HepG2 (cell line): Measurements from ENCODE around the gene GLRX5. TPM values are rescaled to one million over a fixed set of nuclear protein-coding genes. Genes with fewer than 3 reads are reported as not detected.

ENCODE experiments used
- ARNT2 ChIP-seq: sonication (generic); formaldehyde crosslinking; IDR thresholded peaks from 2 replicates; pipeline ENCODE4 v1.8.0; 2022; ENCODE audit warnings: mild to moderate bottlenecking, low read depth, missing genetic modification reagents, moderate library complexity
- CBX5 ChIP-seq: sonication (generic); formaldehyde crosslinking; IDR thresholded peaks from 2 replicates; pipeline ENCODE4 v1.4.0; 2020; ENCODE audit warnings: missing genetic modification reagents, borderline replicate concordance
- CCAR2 ChIP-seq: fragments of 200-400 bp; formaldehyde crosslinking; optimal IDR thresholded peaks from 2 replicates; pipeline ENCODE3; 2018; ENCODE audit warnings: low read depth, mild to moderate bottlenecking, low read length, moderate library complexity
- FOXA1 ChIP-seq, 2 experiments: fragments of 450-650 bp in 1 of 2; sonication (generic) in 1 of 2; formaldehyde crosslinking in 1 of 2; IDR thresholded peaks; 2 replicates each; pipeline versions ENCODE4 v1.4.0 to v1.6.1; 2016 to 2020; ENCODE audit warnings: missing genetic modification reagents in 1 of 2
- FOXJ3 ChIP-seq: sonication (generic); formaldehyde crosslinking; IDR thresholded peaks from 2 replicates; pipeline ENCODE4 v1.4.0; 2020; ENCODE audit warnings: missing genetic modification reagents, mild to moderate bottlenecking, borderline replicate concordance
- GABPB1 ChIP-seq: IDR thresholded peaks from 2 replicates; pipeline ENCODE4 v1.6.1; 2016; ENCODE audit warnings: mild to moderate bottlenecking, missing genetic modification reagents, moderate library complexity, missing compliant biosample characterization
- KLF6 ChIP-seq: IDR thresholded peaks from 2 replicates; pipeline ENCODE4 v1.8.0; 2016; ENCODE audit warnings: missing biosample characterization, missing genetic modification reagents
- ZBTB7B ChIP-seq: sonication (generic); formaldehyde crosslinking; IDR thresholded peaks from 2 replicates; pipeline ENCODE4 v1.4.0; 2020; ENCODE audit warnings: missing genetic modification reagents
- ZNF772 ChIP-seq: sonication (generic); formaldehyde crosslinking; IDR thresholded peaks from 2 replicates; pipeline ENCODE4 v1.5.0; 2020; ENCODE audit warnings: mild to moderate bottlenecking, missing genetic modification reagents
- polyA plus RNA-seq, 8 experiments: library from polyadenylated mRNA; depleted of rRNA in 3 of 8; stranded (reverse) in 7 of 8; unstranded in 1 of 8; fragments of >200 nt; fragmentation: Illumina TruSeq in 4 of 8; extraction: Trizol in 4 of 8; gene quantifications; 2 replicates each; pipeline versions ENCODE4 v1.2.1 to v1.2.3, GENCODE V29; 2011 to 2016; ENCODE audit warnings: low read depth in 4 of 8, missing spikeins in 1 of 8, mixed read lengths in 1 of 8; ENCODE audit not compliant: insufficient read depth in 1 of 8
- total RNA-seq, 5 experiments: library from RNA; depleted of rRNA; stranded (reverse); fragments of >200 nt; fragmentation: Illumina TruSeq; extraction: Trizol; gene quantifications; 2 replicates each; pipeline ENCODE4 v1.2.3, GENCODE V29; 2016; ENCODE audit warnings: low read depth in 1 of 5
- TF ChIP-seq, protein P1 (sequence below): sonication (generic); formaldehyde crosslinking; IDR thresholded peaks from 2 replicates; pipeline ENCODE4 v1.5.0; 2020; ENCODE audit warnings: missing genetic modification reagents
- TF ChIP-seq, protein P2 (sequence below): sonication (generic); formaldehyde crosslinking; IDR thresholded peaks from 2 replicates; pipeline ENCODE4 v1.4.0; 2020; ENCODE audit warnings: missing genetic modification reagents
- TF ChIP-seq, protein P3 (sequence below): IDR thresholded peaks from 2 replicates; pipeline ENCODE4 v1.6.1; 2016
- TF ChIP-seq, protein P4 (sequence below): sonication (generic); formaldehyde crosslinking; IDR thresholded peaks from 2 replicates; pipeline ENCODE4 v1.4.0; 2020; ENCODE audit warnings: missing genetic modification reagents
- TF ChIP-seq, protein P5 (sequence below): sonication (generic); formaldehyde crosslinking; IDR thresholded peaks from 2 replicates; pipeline ENCODE4 v1.4.0; 2020; ENCODE audit warnings: missing genetic modification reagents
- TF ChIP-seq, protein P6 (sequence below): sonication (generic); formaldehyde crosslinking; IDR thresholded peaks from 2 replicates; pipeline ENCODE4 v1.8.1; 2023; ENCODE audit warnings: mild to moderate bottlenecking, inconsistent platforms, moderate library complexity, missing genetic modification reagents, borderline replicate concordance
- TF ChIP-seq, protein P7 (sequence below): sonication (generic); formaldehyde crosslinking; IDR thresholded peaks from 2 replicates; pipeline ENCODE4 v1.4.0; 2020; ENCODE audit warnings: missing genetic modification reagents

Gene GLRX5
- total and polyA plus RNA-seq, 2 of the 13 experiments (the other 11 are each of a cell fraction or from before 2014, with no cell fraction given) = 122 to 146 TPM

DNA sequence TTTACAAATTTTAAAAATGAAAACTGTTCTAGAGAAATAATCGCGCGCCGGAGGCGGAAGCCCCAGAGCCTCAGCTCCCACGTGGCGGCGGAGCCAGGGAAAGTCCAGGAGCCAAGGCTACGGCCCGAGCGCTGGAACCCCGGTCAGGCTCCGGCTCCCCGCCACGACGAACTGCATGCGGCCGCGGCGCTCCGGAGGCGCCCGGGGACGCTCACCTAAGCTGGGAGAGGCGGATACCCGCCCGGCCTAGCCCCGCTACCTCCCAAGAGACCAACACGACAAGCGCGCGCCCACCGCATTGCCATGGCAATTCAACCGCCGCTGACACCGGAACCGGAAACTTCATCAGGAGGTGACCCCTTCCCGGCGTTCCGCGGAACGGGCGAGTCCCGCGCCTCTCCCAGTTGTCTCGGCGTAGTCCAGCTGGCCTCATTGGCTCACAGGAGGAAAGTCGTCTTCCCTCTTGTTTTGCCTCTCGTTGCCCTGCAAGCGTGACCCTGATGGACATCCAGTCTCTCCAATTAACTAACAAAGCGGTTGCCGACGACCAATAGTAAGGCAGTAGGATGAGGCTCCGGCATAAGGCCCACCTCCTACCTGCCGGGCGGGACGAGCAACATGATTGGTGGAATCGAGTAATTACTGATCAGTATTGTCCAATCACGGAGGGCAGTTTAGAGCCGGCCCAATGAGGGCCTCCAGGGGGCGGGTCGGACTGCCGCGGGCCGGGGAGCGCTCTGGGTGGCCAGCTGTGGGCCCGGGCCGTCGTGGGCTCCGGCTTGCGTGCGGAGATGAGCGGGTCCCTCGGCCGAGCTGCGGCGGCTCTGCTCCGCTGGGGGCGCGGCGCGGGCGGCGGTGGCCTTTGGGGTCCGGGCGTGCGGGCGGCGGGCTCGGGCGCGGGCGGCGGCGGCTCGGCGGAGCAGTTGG lies at the start of gene GLRX5 (continued):
- TF ChIP-seq, protein P1, sequence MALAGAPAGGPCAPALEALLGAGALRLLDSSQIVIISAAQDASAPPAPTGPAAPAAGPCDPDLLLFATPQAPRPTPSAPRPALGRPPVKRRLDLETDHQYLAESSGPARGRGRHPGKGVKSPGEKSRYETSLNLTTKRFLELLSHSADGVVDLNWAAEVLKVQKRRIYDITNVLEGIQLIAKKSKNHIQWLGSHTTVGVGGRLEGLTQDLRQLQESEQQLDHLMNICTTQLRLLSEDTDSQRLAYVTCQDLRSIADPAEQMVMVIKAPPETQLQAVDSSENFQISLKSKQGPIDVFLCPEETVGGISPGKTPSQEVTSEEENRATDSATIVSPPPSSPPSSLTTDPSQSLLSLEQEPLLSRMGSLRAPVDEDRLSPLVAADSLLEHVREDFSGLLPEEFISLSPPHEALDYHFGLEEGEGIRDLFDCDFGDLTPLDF (CRISPR knock-in tag) = peak; percentile 87; the same call in 1 of the 2 replicates
- TF ChIP-seq ZBTB7B (peak; percentile 70; the same call in 1 of the 2 replicates), CCAR2 (no peak), ARNT2 (peak; percentile 22; the same call in 1 of the 2 replicates), KLF6 (CRISPR knock-in tag) (0 out of 2 replicates have a peak, but pooled peaks have one; percentile 53), FOXJ3 (CRISPR knock-in tag) (peak; percentile 54; the same call in 1 of the 2 replicates), CBX5 (CRISPR knock-in tag) (peak; percentile 68; the same call in 1 of the 2 replicates), FOXA1 (IDR thresholded peaks at IDR 0.05) (no peak), FOXA1 (CRISPR knock-in tag; IDR thresholded peaks at IDR 0.05) (0 out of 2 replicates have a peak, but pooled peaks have one; percentile 29), GABPB1 (CRISPR knock-in tag) (peak; percentile 99), ZNF772 (CRISPR knock-in tag) (peak; percentile 52; the same call in 1 of the 2 replicates)
- TF ChIP-seq, protein P2, sequence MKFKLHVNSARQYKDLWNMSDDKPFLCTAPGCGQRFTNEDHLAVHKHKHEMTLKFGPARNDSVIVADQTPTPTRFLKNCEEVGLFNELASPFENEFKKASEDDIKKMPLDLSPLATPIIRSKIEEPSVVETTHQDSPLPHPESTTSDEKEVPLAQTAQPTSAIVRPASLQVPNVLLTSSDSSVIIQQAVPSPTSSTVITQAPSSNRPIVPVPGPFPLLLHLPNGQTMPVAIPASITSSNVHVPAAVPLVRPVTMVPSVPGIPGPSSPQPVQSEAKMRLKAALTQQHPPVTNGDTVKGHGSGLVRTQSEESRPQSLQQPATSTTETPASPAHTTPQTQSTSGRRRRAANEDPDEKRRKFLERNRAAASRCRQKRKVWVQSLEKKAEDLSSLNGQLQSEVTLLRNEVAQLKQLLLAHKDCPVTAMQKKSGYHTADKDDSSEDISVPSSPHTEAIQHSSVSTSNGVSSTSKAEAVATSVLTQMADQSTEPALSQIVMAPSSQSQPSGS (CRISPR knock-in tag) = peak; percentile 77
- TF ChIP-seq, protein P3, sequence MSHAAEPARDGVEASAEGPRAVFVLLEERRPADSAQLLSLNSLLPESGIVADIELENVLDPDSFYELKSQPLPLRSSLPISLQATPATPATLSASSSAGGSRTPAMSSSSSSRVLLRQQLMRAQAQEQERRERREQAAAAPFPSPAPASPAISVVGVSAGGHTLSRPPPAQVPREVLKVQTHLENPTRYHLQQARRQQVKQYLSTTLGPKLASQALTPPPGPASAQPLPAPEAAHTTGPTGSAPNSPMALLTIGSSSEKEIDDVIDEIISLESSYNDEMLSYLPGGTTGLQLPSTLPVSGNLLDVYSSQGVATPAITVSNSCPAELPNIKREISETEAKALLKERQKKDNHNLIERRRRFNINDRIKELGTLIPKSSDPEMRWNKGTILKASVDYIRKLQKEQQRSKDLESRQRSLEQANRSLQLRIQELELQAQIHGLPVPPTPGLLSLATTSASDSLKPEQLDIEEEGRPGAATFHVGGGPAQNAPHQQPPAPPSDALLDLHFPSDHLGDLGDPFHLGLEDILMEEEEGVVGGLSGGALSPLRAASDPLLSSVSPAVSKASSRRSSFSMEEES = peak; percentile 77
- TF ChIP-seq, protein P4, sequence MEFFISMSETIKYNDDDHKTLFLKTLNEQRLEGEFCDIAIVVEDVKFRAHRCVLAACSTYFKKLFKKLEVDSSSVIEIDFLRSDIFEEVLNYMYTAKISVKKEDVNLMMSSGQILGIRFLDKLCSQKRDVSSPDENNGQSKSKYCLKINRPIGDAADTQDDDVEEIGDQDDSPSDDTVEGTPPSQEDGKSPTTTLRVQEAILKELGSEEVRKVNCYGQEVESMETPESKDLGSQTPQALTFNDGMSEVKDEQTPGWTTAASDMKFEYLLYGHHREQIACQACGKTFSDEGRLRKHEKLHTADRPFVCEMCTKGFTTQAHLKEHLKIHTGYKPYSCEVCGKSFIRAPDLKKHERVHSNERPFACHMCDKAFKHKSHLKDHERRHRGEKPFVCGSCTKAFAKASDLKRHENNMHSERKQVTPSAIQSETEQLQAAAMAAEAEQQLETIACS (CRISPR knock-in tag) = peak; percentile 55; the same call in 1 of the 2 replicates
- TF ChIP-seq, protein P5, sequence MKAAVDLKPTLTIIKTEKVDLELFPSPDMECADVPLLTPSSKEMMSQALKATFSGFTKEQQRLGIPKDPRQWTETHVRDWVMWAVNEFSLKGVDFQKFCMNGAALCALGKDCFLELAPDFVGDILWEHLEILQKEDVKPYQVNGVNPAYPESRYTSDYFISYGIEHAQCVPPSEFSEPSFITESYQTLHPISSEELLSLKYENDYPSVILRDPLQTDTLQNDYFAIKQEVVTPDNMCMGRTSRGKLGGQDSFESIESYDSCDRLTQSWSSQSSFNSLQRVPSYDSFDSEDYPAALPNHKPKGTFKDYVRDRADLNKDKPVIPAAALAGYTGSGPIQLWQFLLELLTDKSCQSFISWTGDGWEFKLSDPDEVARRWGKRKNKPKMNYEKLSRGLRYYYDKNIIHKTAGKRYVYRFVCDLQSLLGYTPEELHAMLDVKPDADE (CRISPR knock-in tag) = no peak
- TF ChIP-seq, protein P6, sequence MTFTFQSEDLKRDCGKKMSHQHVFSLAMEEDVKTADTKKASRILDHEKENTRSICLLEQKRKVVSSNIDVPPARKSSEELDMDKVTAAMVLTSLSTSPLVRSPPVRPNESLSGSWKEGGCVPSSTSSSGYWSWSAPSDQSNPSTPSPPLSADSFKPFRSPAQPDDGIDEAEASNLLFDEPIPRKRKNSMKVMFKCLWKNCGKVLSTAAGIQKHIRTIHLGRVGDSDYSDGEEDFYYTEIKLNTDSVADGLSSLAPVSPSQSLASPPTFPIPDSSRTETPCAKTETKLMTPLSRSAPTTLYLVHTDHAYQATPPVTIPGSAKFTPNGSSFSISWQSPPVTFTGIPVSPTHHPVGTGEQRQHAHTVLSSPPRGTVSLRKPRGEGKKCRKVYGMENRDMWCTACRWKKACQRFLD (CRISPR knock-in tag) = peak; percentile 31; the same call in 1 of the 2 replicates
- TF ChIP-seq, protein P7, sequence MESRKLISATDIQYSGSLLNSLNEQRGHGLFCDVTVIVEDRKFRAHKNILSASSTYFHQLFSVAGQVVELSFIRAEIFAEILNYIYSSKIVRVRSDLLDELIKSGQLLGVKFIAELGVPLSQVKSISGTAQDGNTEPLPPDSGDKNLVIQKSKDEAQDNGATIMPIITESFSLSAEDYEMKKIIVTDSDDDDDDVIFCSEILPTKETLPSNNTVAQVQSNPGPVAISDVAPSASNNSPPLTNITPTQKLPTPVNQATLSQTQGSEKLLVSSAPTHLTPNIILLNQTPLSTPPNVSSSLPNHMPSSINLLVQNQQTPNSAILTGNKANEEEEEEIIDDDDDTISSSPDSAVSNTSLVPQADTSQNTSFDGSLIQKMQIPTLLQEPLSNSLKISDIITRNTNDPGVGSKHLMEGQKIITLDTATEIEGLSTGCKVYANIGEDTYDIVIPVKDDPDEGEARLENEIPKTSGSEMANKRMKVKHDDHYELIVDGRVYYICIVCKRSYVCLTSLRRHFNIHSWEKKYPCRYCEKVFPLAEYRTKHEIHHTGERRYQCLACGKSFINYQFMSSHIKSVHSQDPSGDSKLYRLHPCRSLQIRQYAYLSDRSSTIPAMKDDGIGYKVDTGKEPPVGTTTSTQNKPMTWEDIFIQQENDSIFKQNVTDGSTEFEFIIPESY (CRISPR knock-in tag) = no peak
